ENCODE results near the gene SEMA3F. TPM values are rescaled to one million over a fixed set of nuclear protein-coding genes. Genes with fewer than 3 reads are reported as not detected.
A peak's percentile ranks its signal among the peaks of the same experiment; 100 is the strongest.

The SEMA3F gene
- total and polyA plus RNA-seq, 2 donors (not counting 1 experiment from before 2014, with no cell fraction given) = 5.1 to 9.7 TPM

- Histone ChIP-seq H3K27me3 (ENCODE audit: control insufficient read depth, insufficient read depth, low read length) (peaks cover 11% of the 10 kb centered on the region), H3K9ac (ENCODE audit: insufficient read depth, low read length) (no peak overlapping the region), H4K20me1 (ENCODE audit: control insufficient read depth, extremely low read depth, insufficient read depth, low read length) (no peaks in the 10 kb centered on the region), H2AFZ (ENCODE audit: low read length) (no peak overlapping the region), H3K9me3 (ENCODE audit: control insufficient read depth, insufficient read depth, low read depth, low read length) (no peaks in the 10 kb centered on the region), H3K79me2 (ENCODE audit: control insufficient read depth, insufficient read depth, low read length) (no peaks in the 10 kb centered on the region), H3K27ac (ENCODE audit: insufficient read depth, low read length) (no peak overlapping the region), H3K4me2 (ENCODE audit: extremely low read depth, insufficient read depth, low read length) (no peak overlapping the region), H3K36me3 (ENCODE audit: control insufficient read depth, insufficient read depth, low read length) (no peaks in the 10 kb centered on the region), H3K4me3 (replicated peaks in 1 of 4; ENCODE audit: control extremely low read depth in 1 of 4, insufficient read depth in 1 of 4, low read depth in 3 of 4, low read length in 4 of 4) (no peak overlapping the region), H3K4me1 (ENCODE audit: control insufficient read depth, extremely low read depth, insufficient read depth, low read length) (peaks cover 3% of the 10 kb centered on the region)
- DNase-seq (ENCODE audit: low read depth in 2 of 2) = no peak
- TF ChIP-seq CTCF (conservative IDR thresholded peaks at IDR 0.05 in 1 of 2, IDR thresholded peaks at IDR 0.05 in 1 of 2; ENCODE audit: low read depth in 1 of 2, low read length in 2 of 2) (no peak), EZH2 (IDR thresholded peaks at IDR 0.05; ENCODE audit: low read length, missing control alignments) (no peak)
Measured at GRCh38 chr3:50222169-50222528, 67.0 kb downstream of the SEMA3F start.

- H3K9me3 ChIP-seq (ENCODE audit: control insufficient read depth, insufficient read depth, low read depth, low read length) = no peaks in the 10 kb centered on the region
- H3K9ac ChIP-seq (ENCODE audit: insufficient read depth, low read length) = no peak overlapping the region
- no peaks in the 10 kb centered on the region for H3K36me3 ChIP-seq (ENCODE audit: control insufficient read depth, insufficient read depth, low read length)
- TF ChIP-seq EZH2 (IDR thresholded peaks at IDR 0.05; ENCODE audit: low read length, missing control alignments) (no peak), CTCF (conservative IDR thresholded peaks at IDR 0.05 in 1 of 2, IDR thresholded peaks at IDR 0.05 in 1 of 2; ENCODE audit: low read depth in 1 of 2, low read length in 2 of 2) (no peak)
- no peaks in the 10 kb centered on the region for H3K79me2 ChIP-seq (ENCODE audit: control insufficient read depth, insufficient read depth, low read length)
- no peak overlapping the region for H3K4me2 ChIP-seq (ENCODE audit: extremely low read depth, insufficient read depth, low read length)
- no peak overlapping the region for H3K4me3 ChIP-seq (replicated peaks in 1 of 4; ENCODE audit: control extremely low read depth in 1 of 4, insufficient read depth in 1 of 4, low read depth in 3 of 4, low read length in 4 of 4)
- H3K27ac ChIP-seq (ENCODE audit: insufficient read depth, low read length) = no peak overlapping the region
- H4K20me1 ChIP-seq (ENCODE audit: control insufficient read depth, extremely low read depth, insufficient read depth, low read length) = no peaks in the 10 kb centered on the region
- peaks cover 9% of the 10 kb centered on the region for H3K4me1 ChIP-seq (ENCODE audit: control insufficient read depth, extremely low read depth, insufficient read depth, low read length)
- H3K27me3 ChIP-seq (ENCODE audit: control insufficient read depth, insufficient read depth, low read length) = peaks cover 4% of the 10 kb centered on the region
- no peak for DNase-seq (ENCODE audit: low read depth in 2 of 2)
- no peak overlapping the region for H2AFZ ChIP-seq (ENCODE audit: low read length)
Measured at GRCh38 chr3:50224639-50225038, 69.5 kb downstream of the SEMA3F start.

- H3K9ac ChIP-seq (ENCODE audit: insufficient read depth, low read length) = peak overlapping the region; percentile 32
- H3K4me2 ChIP-seq (ENCODE audit: extremely low read depth, insufficient read depth, low read length) = peak overlapping the region; percentile 89
- H2AFZ ChIP-seq (ENCODE audit: low read length) = peak overlapping the region; percentile 92
- peak overlapping the region; percentile 22 for H3K27ac ChIP-seq (ENCODE audit: insufficient read depth, low read length)
- H3K9me3 ChIP-seq (ENCODE audit: control insufficient read depth, insufficient read depth, low read depth, low read length) = no peaks in the 10 kb centered on the region
- peak overlapping the region; percentile 47 to 84 (median 54) for H3K4me3 ChIP-seq (replicated peaks in 1 of 4; ENCODE audit: control extremely low read depth in 1 of 4, insufficient read depth in 1 of 4, low read depth in 3 of 4, low read length in 4 of 4)
- no peaks in the 10 kb centered on the region for H4K20me1 ChIP-seq (ENCODE audit: control insufficient read depth, extremely low read depth, insufficient read depth, low read length)
- peaks cover 4% of the 10 kb centered on the region for H3K27me3 ChIP-seq (ENCODE audit: control insufficient read depth, insufficient read depth, low read length)
- peaks cover 9% of the 10 kb centered on the region for H3K4me1 ChIP-seq (ENCODE audit: control insufficient read depth, extremely low read depth, insufficient read depth, low read length)
- no peaks in the 10 kb centered on the region for H3K36me3 ChIP-seq (ENCODE audit: control insufficient read depth, insufficient read depth, low read length)
- DNase-seq (ENCODE audit: low read depth in 2 of 2) = peak; percentile 47 to 49
- TF ChIP-seq CTCF (conservative IDR thresholded peaks at IDR 0.05 in 1 of 2, IDR thresholded peaks at IDR 0.05 in 1 of 2; ENCODE audit: low read depth in 1 of 2, low read length in 2 of 2) (no peak), EZH2 (IDR thresholded peaks at IDR 0.05; ENCODE audit: low read length, missing control alignments) (no peak)
- no peaks in the 10 kb centered on the region for H3K79me2 ChIP-seq (ENCODE audit: control insufficient read depth, insufficient read depth, low read length)
Measured at GRCh38 chr3:50226888-50227389, 71.8 kb downstream of the SEMA3F start.

All from fibroblast of lung (primary cell).